Keratinocyte (primary cell): ENCODE data around the gene HELZ.

Experiments
- EZH2 ChIP-seq: IDR thresholded peaks from one replicate; pipeline ENCODE4 v1.6.1; 2012; ENCODE audit warnings: inconsistent platforms, mild to moderate bottlenecking, low read length, moderate library complexity
- TF ChIP-seq, protein P1 (sequence below), 3 experiments: IDR thresholded peaks in 1 of 3; conservative IDR thresholded peaks in 1 of 3; optimal IDR thresholded peaks in 1 of 3; 2 replicates in 2 of 3; 3 replicates in 1 of 3; pipeline versions ENCODE3 to v1.5.1; 2011; ENCODE audit warnings: low read length in 3 of 3, mild to moderate bottlenecking in 3 of 3, moderate library complexity in 2 of 3, control low read depth in 1 of 3, inconsistent platforms in 1 of 3; ENCODE audit not compliant: insufficient read depth in 2 of 3; ENCODE audit errors: extremely low read depth in 1 of 3

DNA sequence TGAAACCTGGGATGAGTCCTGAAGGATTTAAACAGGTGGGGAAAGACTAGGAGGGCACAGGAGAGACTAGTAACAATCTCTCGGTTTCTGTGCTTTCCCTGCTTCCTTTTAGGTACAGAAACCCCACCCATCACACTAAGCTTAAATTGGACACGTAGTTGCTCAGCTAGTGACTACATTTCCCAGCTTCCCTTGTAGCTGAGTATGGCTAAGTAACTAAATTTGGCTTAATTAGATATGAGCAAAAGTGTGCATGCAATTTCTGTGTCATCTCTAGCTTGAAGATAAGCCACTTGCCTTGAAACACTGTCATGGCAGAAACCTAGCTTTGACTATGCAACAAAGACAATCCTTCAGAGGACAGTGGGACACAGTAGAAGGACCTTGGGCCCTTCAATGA, 164.2 kb downstream of the HELZ start:
- TF ChIP-seq, protein P1, sequence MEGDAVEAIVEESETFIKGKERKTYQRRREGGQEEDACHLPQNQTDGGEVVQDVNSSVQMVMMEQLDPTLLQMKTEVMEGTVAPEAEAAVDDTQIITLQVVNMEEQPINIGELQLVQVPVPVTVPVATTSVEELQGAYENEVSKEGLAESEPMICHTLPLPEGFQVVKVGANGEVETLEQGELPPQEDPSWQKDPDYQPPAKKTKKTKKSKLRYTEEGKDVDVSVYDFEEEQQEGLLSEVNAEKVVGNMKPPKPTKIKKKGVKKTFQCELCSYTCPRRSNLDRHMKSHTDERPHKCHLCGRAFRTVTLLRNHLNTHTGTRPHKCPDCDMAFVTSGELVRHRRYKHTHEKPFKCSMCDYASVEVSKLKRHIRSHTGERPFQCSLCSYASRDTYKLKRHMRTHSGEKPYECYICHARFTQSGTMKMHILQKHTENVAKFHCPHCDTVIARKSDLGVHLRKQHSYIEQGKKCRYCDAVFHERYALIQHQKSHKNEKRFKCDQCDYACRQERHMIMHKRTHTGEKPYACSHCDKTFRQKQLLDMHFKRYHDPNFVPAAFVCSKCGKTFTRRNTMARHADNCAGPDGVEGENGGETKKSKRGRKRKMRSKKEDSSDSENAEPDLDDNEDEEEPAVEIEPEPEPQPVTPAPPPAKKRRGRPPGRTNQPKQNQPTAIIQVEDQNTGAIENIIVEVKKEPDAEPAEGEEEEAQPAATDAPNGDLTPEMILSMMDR (optimal IDR thresholded peaks at IDR 0.05 in 1 of 3, IDR thresholded peaks at IDR 0.05 in 1 of 3, conservative IDR thresholded peaks at IDR 0.05 in 1 of 3; ENCODE audit: extremely low read depth in 1 of 3, insufficient read depth in 2 of 3, low read length in 3 of 3): no peak
- TF ChIP-seq EZH2: no peak
